GM12865 (cell line): ENCODE data around the gene LINGO4.
"Not testable (repeated sequence)": the region's sequence is repeated elsewhere in the genome, so short reads cannot be mapped to it uniquely, and the experiment has no call there.

Source experiments
- DNase-seq: peaks from one replicate; pipeline ENCODE4 v3.0.0; 2010; ENCODE audit warnings: low read depth
- H3K4me3 ChIP-seq: 2 replicates; pipeline ENCODE4 v1.5.1; 2011; ENCODE audit warnings: mild to moderate bottlenecking, low read depth, low read length, control low read depth
- TF ChIP-seq, protein P1 (sequence below): IDR thresholded peaks from 2 replicates; pipeline ENCODE4 v1.5.1; 2011; ENCODE audit warnings: low read length, control low read depth, low read depth, inconsistent platforms; ENCODE audit not compliant: insufficient read depth; ENCODE audit errors: missing control alignments

LINGO4 gene

DNA sequence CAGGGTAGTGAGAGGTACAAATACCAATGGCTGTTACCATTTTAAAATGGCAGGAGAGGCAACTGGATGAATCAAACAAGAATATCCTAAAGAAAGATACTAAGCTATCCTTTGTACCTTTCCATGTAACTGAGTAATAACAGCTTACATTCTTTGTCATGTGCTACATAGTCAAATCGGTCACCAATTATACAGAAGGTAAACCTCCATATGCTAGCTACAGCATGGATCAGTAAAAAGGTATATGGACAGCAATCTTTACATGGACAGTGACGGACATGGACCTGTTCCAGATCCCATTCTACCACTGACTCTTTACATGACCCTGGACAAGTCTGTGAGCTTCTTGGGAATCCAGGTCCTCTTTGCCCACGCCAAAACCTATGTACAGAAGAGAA is 28.6 kb downstream of the LINGO4 start:
- TF ChIP-seq, protein P1, sequence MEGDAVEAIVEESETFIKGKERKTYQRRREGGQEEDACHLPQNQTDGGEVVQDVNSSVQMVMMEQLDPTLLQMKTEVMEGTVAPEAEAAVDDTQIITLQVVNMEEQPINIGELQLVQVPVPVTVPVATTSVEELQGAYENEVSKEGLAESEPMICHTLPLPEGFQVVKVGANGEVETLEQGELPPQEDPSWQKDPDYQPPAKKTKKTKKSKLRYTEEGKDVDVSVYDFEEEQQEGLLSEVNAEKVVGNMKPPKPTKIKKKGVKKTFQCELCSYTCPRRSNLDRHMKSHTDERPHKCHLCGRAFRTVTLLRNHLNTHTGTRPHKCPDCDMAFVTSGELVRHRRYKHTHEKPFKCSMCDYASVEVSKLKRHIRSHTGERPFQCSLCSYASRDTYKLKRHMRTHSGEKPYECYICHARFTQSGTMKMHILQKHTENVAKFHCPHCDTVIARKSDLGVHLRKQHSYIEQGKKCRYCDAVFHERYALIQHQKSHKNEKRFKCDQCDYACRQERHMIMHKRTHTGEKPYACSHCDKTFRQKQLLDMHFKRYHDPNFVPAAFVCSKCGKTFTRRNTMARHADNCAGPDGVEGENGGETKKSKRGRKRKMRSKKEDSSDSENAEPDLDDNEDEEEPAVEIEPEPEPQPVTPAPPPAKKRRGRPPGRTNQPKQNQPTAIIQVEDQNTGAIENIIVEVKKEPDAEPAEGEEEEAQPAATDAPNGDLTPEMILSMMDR, result no peak
- no peak overlapping the region for H3K4me3 ChIP-seq
- no peak for DNase-seq

DNA sequence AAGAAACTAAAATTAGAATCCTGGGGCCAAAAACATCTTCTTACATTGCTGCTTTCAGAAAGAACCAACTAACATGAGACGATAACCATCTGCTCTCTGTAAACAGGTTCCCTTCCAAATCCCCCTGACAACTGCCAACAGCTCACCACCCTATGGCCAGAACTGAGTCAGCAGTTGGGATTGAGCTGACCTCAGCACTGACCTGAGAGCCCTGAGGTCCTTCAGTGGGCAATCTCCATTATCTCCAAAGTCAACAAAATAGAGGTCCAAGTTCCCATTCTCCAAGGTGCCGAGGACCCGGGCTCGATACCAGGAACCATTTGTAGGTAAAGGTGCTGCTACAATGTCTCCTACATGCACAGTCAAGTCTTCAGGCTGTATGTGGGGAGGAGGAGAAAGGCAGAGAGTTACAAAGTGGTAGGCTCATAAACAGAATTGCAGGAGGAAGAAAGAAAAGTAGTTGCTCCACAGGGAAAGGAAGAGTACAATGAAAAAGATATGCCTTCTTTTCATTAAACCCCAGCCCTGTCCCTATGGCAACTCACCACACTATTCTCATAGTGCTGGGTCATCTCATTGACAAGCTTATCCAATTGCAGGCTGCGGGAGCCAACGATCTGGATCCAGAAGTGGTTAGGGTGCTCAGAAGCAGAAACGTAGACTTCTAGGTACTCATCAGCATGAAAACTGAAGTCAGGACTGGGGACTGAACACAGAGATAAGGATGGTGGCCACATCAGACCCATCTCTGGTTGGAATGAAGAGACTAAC is 29.1 kb downstream of the LINGO4 start:
- DNase-seq, result no peak
- TF ChIP-seq, protein P1, result no peak
- H3K4me3 ChIP-seq, result no peak overlapping the region

DNA sequence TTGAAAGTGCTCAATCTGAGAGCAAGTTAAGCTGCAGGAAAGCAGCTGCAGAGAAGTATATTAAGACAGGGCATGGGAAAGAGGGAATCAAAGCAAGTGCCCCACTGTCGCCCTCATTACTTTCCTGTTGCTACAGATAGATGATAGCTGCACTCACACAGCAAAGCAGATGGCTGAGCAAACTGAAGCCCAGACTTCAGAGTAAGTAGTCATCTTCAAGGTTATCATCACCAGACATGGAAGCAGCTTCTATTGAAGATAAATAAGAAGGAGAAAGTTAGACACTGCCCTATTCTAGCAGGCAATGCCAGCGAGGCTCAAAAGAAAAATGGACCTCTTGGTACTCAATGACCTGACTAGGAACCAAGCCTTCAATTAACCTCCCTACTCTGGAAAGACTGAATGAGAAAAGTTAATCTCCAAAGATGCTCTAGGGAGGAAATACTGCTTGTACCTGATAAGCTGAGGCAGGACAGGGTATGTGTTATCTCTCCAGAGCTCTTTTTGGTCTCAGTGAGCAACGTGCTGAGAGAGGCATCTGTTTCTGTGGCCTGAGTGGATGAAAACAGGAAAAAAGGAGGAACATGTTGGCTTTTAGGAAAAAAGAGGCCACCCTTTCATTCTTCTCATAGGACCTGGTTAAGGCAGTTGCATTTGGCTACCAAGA is 30.8 kb downstream of the LINGO4 start:
- DNase-seq, result no peak
- TF ChIP-seq, protein P1, result no peak
- H3K4me3 ChIP-seq, result no peak overlapping the region

DNA sequence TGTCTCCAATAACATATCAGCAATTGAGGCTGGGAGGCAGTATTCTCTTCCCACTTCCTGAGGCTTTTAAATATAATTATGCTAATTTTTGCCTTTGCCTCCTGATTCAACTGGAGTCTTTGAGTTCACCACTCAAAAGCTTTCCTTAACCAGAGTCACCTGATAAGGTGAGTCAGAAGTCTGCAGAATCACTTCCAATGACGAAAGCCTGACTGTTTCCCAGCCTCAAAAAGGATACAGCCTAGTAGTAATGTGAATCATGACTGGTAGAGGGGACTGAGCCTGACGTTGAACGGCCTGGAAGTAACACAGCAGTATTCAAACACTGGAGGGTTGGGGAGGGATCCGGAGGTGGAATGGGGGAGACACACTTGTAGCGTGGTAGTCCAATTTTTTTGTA is 31.5 kb downstream of the LINGO4 start:
- TF ChIP-seq, protein P1, result no peak
- DNase-seq, result no peak
- H3K4me3 ChIP-seq, result no peak overlapping the region

DNA sequence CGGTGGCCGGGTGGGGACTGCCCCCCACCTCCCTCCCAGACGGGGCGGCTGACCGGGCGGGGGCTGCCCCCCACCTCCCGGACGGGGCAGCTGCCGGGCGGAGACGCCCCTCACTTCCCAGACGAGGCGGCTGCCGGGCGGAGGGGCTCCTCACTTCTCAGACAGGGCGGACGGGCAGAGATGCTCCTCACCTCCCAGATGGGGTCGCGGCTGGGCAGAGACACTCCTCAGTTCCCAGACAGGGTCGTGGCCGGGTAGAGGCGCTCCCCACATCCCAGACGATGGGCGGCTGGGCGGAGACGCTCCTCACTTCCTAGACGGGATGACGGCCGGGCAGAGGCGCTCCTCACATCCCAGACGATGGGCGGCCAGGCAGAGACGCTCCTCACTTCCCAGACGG is 35.9 kb downstream of the LINGO4 start:
- not testable (repeated sequence) for H3K4me3 ChIP-seq, DNase-seq

DNA sequence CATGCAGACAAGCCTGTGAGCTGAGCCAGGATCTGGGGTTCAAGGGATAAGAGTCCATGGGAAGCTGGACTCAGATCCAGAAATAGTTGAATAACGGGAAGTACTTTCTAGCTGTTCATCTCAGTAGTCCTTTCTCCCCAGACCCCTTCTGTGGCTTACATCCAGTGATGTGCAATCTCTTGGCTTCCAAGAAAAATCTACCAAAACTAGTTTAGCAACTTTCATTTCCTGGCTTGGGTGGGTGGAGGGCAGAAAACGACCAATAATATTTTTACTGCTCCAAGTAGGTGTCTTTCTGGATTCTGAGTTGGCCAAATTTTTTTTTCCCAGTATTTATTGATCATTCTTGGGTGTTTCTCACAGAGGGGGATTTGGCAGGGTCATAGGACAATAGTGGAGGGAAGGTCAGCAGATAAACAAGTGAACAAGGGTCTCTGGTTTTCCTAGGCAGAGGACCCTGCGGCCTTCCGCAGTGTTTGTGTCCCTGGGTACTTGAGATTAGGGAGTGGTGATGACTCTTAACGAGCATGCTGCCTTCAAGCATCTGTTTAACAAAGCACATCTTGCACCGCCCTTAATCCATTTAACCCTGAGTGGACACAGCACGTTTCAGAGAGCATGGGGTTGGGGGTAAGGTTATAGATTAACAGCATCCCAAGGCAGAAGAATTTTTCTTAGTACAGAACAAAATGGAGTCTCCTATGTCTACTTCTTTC is 36.7 kb downstream of the LINGO4 start:
- not testable (repeated sequence) for H3K4me3 ChIP-seq, DNase-seq

DNA sequence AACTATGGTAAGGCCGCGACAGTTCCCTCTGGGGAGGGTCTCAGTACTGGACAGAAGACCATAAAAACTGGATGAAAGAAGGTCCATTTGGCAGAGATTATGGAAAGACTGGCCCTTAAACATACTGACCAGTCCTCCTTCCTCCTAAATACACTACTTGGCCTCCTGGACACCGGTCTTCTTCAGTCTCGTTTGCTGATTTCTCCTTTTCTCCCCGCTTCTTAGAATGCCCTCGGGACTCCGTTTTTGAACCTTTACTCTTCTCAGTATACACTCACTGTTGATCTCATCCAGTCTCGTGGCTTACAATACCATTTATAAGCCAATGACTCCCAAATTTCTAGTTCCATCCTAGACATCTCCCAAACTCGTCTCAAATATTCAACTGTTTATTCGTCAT is 41.2 kb downstream of the LINGO4 start:
- no peak for DNase-seq
- peak overlapping the region; percentile 73 for H3K4me3 ChIP-seq
- TF ChIP-seq, protein P1, result no peak
